GM23248 (cell line): ENCODE data around the gene LMAN2L.

Experiments
- EZH2 ChIP-seq: fragments of 200-600 bp; sonication (generic); IDR thresholded peaks from 2 replicates; pipeline ENCODE4 v1.6.1; 2018; ENCODE audit warnings: antibody characterized with exemption, mild to moderate bottlenecking; ENCODE audit not compliant: insufficient read depth, poor library complexity, severe bottlenecking
- EZH2phosphoT487 ChIP-seq: fragments of 200-600 bp; sonication (generic); IDR thresholded peaks from 2 replicates; pipeline ENCODE4 v1.6.1; 2018; ENCODE audit warnings: antibody characterized with exemption, moderate library complexity, mild to moderate bottlenecking, low read depth; ENCODE audit not compliant: insufficient read depth

GRCh38 chr2:96727431-96727830 lies 12.4 kb downstream of the LMAN2L start:
- TF ChIP-seq EZH2 (no peak), EZH2phosphoT487 (no peak)
